ENCODE measurements around the gene DHRS3.

The DHRS3 gene

GRCh38 chr1:12518931-12519692, 98.9 kb downstream of the DHRS3 start:
- H3K9me3 ChIP-seq (ENCODE audit: control insufficient read depth, insufficient read depth, low read length), result no peaks in the 10 kb centered on the region
- H3K4me3 ChIP-seq (ENCODE audit: low read depth, low read length), result no peak overlapping the region
- H3K27ac ChIP-seq (ENCODE audit: low read depth, low read length), result no peak overlapping the region
- H3K27me3 ChIP-seq (ENCODE audit: control insufficient read depth, insufficient read depth, low read length), result no peaks in the 10 kb centered on the region
- H3K4me1 ChIP-seq (ENCODE audit: control insufficient read depth, insufficient read depth, low read length), result no peaks in the 10 kb centered on the region
- H3K36me3 ChIP-seq (ENCODE audit: control insufficient read depth, insufficient read depth, low read length), result no peaks in the 10 kb centered on the region
- H3K9ac ChIP-seq (ENCODE audit: low read depth, low read length), result no peak overlapping the region
